ENCODE measurements around the gene LAMB4.

The LAMB4 gene

GRCh38 chr7:108017776-108018151 is 112.4 kb downstream of the LAMB4 start:
- no peak overlapping the region for H3K27ac Mint-ChIP-seq
- no peak overlapping the region for H3K4me3 Mint-ChIP-seq
- H3K36me3 Mint-ChIP-seq (ENCODE audit: low read depth), result no peaks in the 10 kb centered on the region
- H3K9me3 Mint-ChIP-seq, result no peaks in the 10 kb centered on the region
- H3K4me1 Mint-ChIP-seq (ENCODE audit: low read depth), result no peaks in the 10 kb centered on the region
- no peaks in the 10 kb centered on the region for H3K27me3 Mint-ChIP-seq (ENCODE audit: low read depth)

GRCh38 chr7:108016841-108017775 is 113.1 kb downstream of the LAMB4 start:
- H3K36me3 Mint-ChIP-seq (ENCODE audit: low read depth), result no peaks in the 10 kb centered on the region
- no peak overlapping the region for H3K4me3 Mint-ChIP-seq
- H3K9me3 Mint-ChIP-seq, result no peaks in the 10 kb centered on the region
- no peak overlapping the region for H3K27ac Mint-ChIP-seq
- no peaks in the 10 kb centered on the region for H3K4me1 Mint-ChIP-seq (ENCODE audit: low read depth)
- no peaks in the 10 kb centered on the region for H3K27me3 Mint-ChIP-seq (ENCODE audit: low read depth)

GRCh38 chr7:108015740-108016139 is 114.4 kb downstream of the LAMB4 start:
- no peaks in the 10 kb centered on the region for H3K36me3 Mint-ChIP-seq (ENCODE audit: low read depth)
- no peaks in the 10 kb centered on the region for H3K9me3 Mint-ChIP-seq
- H3K4me3 Mint-ChIP-seq, result no peak overlapping the region
- peaks cover under 1% of the 10 kb centered on the region for H3K27me3 Mint-ChIP-seq (ENCODE audit: low read depth)
- H3K4me1 Mint-ChIP-seq (ENCODE audit: low read depth), result no peaks in the 10 kb centered on the region
- no peak overlapping the region for H3K27ac Mint-ChIP-seq

- Mint-ChIP-seq H3K4me3 (no peak overlapping the region), H3K36me3 (ENCODE audit: low read depth) (no peaks in the 10 kb centered on the region), H3K4me1 (ENCODE audit: low read depth) (no peaks in the 10 kb centered on the region), H3K27me3 (ENCODE audit: low read depth) (peaks cover 7% of the 10 kb centered on the region), H3K9me3 (no peaks in the 10 kb centered on the region), H3K27ac (no peak overlapping the region)
These were observed 115.1 kb downstream of the LAMB4 start for GRCh38 chr7:108014747-108015682.

- no peak overlapping the region for H3K4me3 Mint-ChIP-seq
- H3K36me3 Mint-ChIP-seq (ENCODE audit: low read depth), result no peaks in the 10 kb centered on the region
- H3K9me3 Mint-ChIP-seq, result no peaks in the 10 kb centered on the region
- peaks cover 10% of the 10 kb centered on the region for H3K27me3 Mint-ChIP-seq (ENCODE audit: low read depth)
- H3K27ac Mint-ChIP-seq, result no peak overlapping the region
- no peaks in the 10 kb centered on the region for H3K4me1 Mint-ChIP-seq (ENCODE audit: low read depth)
These were observed 115.9 kb downstream of the LAMB4 start for GRCh38 chr7:108014215-108014614.

- H3K4me3 Mint-ChIP-seq, result no peak overlapping the region
- H3K27ac Mint-ChIP-seq, result no peak overlapping the region
- peaks cover 11% of the 10 kb centered on the region for H3K27me3 Mint-ChIP-seq (ENCODE audit: low read depth)
- no peaks in the 10 kb centered on the region for H3K9me3 Mint-ChIP-seq
- H3K36me3 Mint-ChIP-seq (ENCODE audit: low read depth), result no peaks in the 10 kb centered on the region
- H3K4me1 Mint-ChIP-seq (ENCODE audit: low read depth), result no peaks in the 10 kb centered on the region
These were observed 117.4 kb downstream of the LAMB4 start for GRCh38 chr7:108012499-108013430.

- Mint-ChIP-seq H3K4me3 (no peak overlapping the region), H3K9me3 (no peaks in the 10 kb centered on the region), H3K27me3 (ENCODE audit: low read depth) (peaks cover 29% of the 10 kb centered on the region), H3K27ac (no peak overlapping the region), H3K4me1 (ENCODE audit: low read depth) (no peaks in the 10 kb centered on the region), H3K36me3 (ENCODE audit: low read depth) (no peaks in the 10 kb centered on the region)
These were observed 119.8 kb downstream of the LAMB4 start for GRCh38 chr7:108010377-108010776.

- no peaks in the 10 kb centered on the region for H3K9me3 Mint-ChIP-seq
- H3K27me3 Mint-ChIP-seq (ENCODE audit: low read depth), result peaks cover 33% of the 10 kb centered on the region
- H3K36me3 Mint-ChIP-seq (ENCODE audit: low read depth), result no peaks in the 10 kb centered on the region
- H3K27ac Mint-ChIP-seq, result no peak overlapping the region
- no peak overlapping the region for H3K4me3 Mint-ChIP-seq
- no peaks in the 10 kb centered on the region for H3K4me1 Mint-ChIP-seq (ENCODE audit: low read depth)
These were observed 120.3 kb downstream of the LAMB4 start for GRCh38 chr7:108009873-108010272.

GRCh38 chr7:108008827-108009226 is 121.3 kb downstream of the LAMB4 start:
- no peaks in the 10 kb centered on the region for H3K36me3 Mint-ChIP-seq (ENCODE audit: low read depth)
- peaks cover 3% of the 10 kb centered on the region for H3K4me1 Mint-ChIP-seq (ENCODE audit: low read depth)
- H3K4me3 Mint-ChIP-seq, result no peak overlapping the region
- no peaks in the 10 kb centered on the region for H3K9me3 Mint-ChIP-seq
- peaks cover 43% of the 10 kb centered on the region for H3K27me3 Mint-ChIP-seq (ENCODE audit: low read depth)
- H3K27ac Mint-ChIP-seq, result no peak overlapping the region

GRCh38 chr7:108008240-108008639 is 121.9 kb downstream of the LAMB4 start:
- Mint-ChIP-seq H3K36me3 (ENCODE audit: low read depth) (no peaks in the 10 kb centered on the region), H3K9me3 (no peaks in the 10 kb centered on the region), H3K4me1 (ENCODE audit: low read depth) (peaks cover 3% of the 10 kb centered on the region), H3K4me3 (no peak overlapping the region), H3K27me3 (ENCODE audit: low read depth) (peaks cover 48% of the 10 kb centered on the region), H3K27ac (no peak overlapping the region)

GRCh38 chr7:108007762-108008161 is 122.4 kb downstream of the LAMB4 start:
- H3K4me1 Mint-ChIP-seq (ENCODE audit: low read depth), result peaks cover 3% of the 10 kb centered on the region
- no peak overlapping the region for H3K4me3 Mint-ChIP-seq
- no peaks in the 10 kb centered on the region for H3K9me3 Mint-ChIP-seq
- H3K27me3 Mint-ChIP-seq (ENCODE audit: low read depth), result peaks cover 51% of the 10 kb centered on the region
- no peak overlapping the region for H3K27ac Mint-ChIP-seq
- H3K36me3 Mint-ChIP-seq (ENCODE audit: low read depth), result no peaks in the 10 kb centered on the region

- no peak overlapping the region for H3K27ac Mint-ChIP-seq
- H3K27me3 Mint-ChIP-seq (ENCODE audit: low read depth), result peaks cover 53% of the 10 kb centered on the region
- no peaks in the 10 kb centered on the region for H3K9me3 Mint-ChIP-seq
- no peaks in the 10 kb centered on the region for H3K36me3 Mint-ChIP-seq (ENCODE audit: low read depth)
- H3K4me3 Mint-ChIP-seq, result no peak overlapping the region
- H3K4me1 Mint-ChIP-seq (ENCODE audit: low read depth), result peaks cover 3% of the 10 kb centered on the region
These were observed 122.9 kb downstream of the LAMB4 start for GRCh38 chr7:108007261-108007660.

- Mint-ChIP-seq H3K27me3 (ENCODE audit: low read depth) (peaks cover 67% of the 10 kb centered on the region), H3K4me3 (peak overlapping the region; percentile 6), H3K36me3 (ENCODE audit: low read depth) (no peaks in the 10 kb centered on the region), H3K4me1 (ENCODE audit: low read depth) (peaks cover 6% of the 10 kb centered on the region), H3K9me3 (no peaks in the 10 kb centered on the region), H3K27ac (no peak overlapping the region)
These were observed 125.7 kb downstream of the LAMB4 start for GRCh38 chr7:108004220-108005142.
